Smooth muscle cell (in vitro differentiated cells): ENCODE data around the gene NFYC. TPM values are rescaled to one million over a fixed set of nuclear protein-coding genes. Genes with fewer than 3 reads are reported as not detected.

Source experiments
- DNase-seq: peaks from one replicate; lab custom pipeline; 2025; ENCODE audit not compliant: unreplicated experiment; lab: John Stamatoyannopoulos, UW
- H2AFZ ChIP-seq: fragments of 200-600 bp; sonication (generic); 2 replicates; pipeline ENCODE4 v1.6.0; 2016; ENCODE audit warnings: antibody characterized with exemption, low read depth, mild to moderate bottlenecking
- H3F3A ChIP-seq: fragments of 200-600 bp; sonication (generic); 2 replicates; pipeline ENCODE4 v1.6.0; 2017; ENCODE audit warnings: antibody characterized with exemption, low read depth
- H3K27ac ChIP-seq: fragments of 200-600 bp; sonication (generic); 2 replicates; pipeline ENCODE4 v1.5.1; 2016; ENCODE audit warnings: low read depth, mild to moderate bottlenecking
- H3K27me3 ChIP-seq: fragments of 200-600 bp; sonication (generic); 2 replicates; pipeline ENCODE4 v1.6.1; 2016; ENCODE audit warnings: low read depth, mild to moderate bottlenecking
- H3K36me3 ChIP-seq: fragments of 200-600 bp; sonication (generic); 2 replicates; pipeline ENCODE4 v1.5.1; 2016; ENCODE audit warnings: low read depth
- H3K4me1 ChIP-seq: fragments of 200-600 bp; sonication (generic); 2 replicates; pipeline ENCODE4 v1.5.1; 2016; ENCODE audit warnings: low read depth
- H3K4me2 ChIP-seq: fragments of 200-600 bp; sonication (generic); 2 replicates; pipeline ENCODE4 v1.6.0; 2016; ENCODE audit warnings: mild to moderate bottlenecking
- H3K4me3 ChIP-seq: fragments of 200-600 bp; sonication (generic); 2 replicates; pipeline ENCODE4 v1.5.1; 2016; ENCODE audit warnings: mild to moderate bottlenecking
- H3K79me2 ChIP-seq: fragments of 200-600 bp; sonication (generic); 2 replicates; pipeline ENCODE4 v1.6.0; 2016; ENCODE audit warnings: low read depth, mild to moderate bottlenecking
- H3K9ac ChIP-seq: fragments of 200-600 bp; sonication (generic); 2 replicates; pipeline ENCODE4 v1.6.0; 2016; ENCODE audit warnings: low read depth
- H3K9me3 ChIP-seq: fragments of 200-600 bp; sonication (generic); replicated peaks from 2 replicates; pipeline ENCODE4 v1.5.1; 2016; ENCODE audit warnings: low read depth
- H4K20me1 ChIP-seq: fragments of 200-600 bp; sonication (generic); 2 replicates; pipeline ENCODE4 v1.6.0; 2016; ENCODE audit warnings: low read depth
- WGBS: methylation state at CpG from one replicate; pipeline ENCODE4 v1.1.7; 2016; ENCODE audit warnings: low lambda C conversion rate; 5-methylcytosine and 5-hydroxymethylcytosine counted together
- polyA plus RNA-seq: library from polyadenylated mRNA; unstranded; fragments of >200 nt; fragmentation: Nextera tagmentation; extraction: Ambion mirVana; gene quantifications from 2 replicates; pipeline ENCODE4 v1.2.1, GENCODE V29; 2016
- total RNA-seq: library from RNA; depleted of rRNA; stranded (reverse); fragments of >200 nt; gene quantifications from 2 replicates; pipeline ENCODE4 v1.2.3, GENCODE V29; 2014
- TF ChIP-seq, protein P1 (sequence below): fragments of 200-600 bp; sonication (generic); IDR thresholded peaks from 2 replicates; pipeline ENCODE4 v1.5.1; 2017; ENCODE audit warnings: borderline replicate concordance, mild to moderate bottlenecking, antibody characterized with exemption; ENCODE audit not compliant: insufficient read depth, poor library complexity, severe bottlenecking

The NFYC gene
- total and polyA plus RNA-seq, 2 experiments from 2014 or later = 18.1 to 28.6 TPM

DNA sequence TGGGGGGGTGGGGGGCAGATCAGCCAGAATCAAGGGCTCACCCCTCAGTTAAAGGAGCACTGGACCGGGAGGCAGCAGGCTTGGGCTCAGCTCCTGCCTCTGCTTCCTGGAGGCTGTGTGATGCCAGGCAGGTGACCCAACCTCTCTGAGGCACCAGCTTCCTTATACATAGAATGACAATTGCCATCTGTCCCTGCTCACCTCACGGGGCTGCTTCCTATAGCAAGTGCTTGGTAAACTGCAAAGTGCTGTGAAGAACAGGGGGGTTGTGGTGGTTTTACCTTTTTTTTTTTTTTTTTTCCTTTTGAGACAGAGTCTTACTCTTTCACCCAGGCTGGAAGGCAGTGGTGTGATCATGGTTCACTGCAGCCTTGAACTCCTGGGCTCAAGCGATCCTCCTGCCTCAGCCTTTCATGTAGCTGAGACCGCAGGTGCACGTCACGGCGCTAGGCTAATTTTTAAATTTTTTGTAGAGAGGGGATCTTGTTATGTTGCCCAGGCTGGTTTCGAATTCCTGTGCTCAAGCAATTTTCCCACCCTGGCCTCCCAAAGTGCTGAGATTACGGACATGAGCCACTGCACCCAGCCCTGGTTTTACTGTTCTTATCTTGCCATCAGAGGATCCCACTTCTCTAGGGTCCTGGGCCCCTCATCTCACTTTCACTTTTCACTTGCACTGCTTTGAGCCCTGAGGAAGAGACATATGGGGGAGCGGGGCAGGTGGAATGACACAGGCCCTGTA, 103.6 kb downstream of the NFYC start:
- no peak overlapping the region for H3K4me3 ChIP-seq
- no peaks in the 10 kb centered on the region for H4K20me1 ChIP-seq
- H3K9ac ChIP-seq = no peak overlapping the region
- H3F3A ChIP-seq = no peaks in the 10 kb centered on the region
- DNase-seq = no peak
- no peaks in the 10 kb centered on the region for H3K4me1 ChIP-seq
- no peaks in the 10 kb centered on the region for H3K79me2 ChIP-seq
- WGBS = 89% methylated on average over 10 of the region's 10 CpGs
- H3K27me3 ChIP-seq = peaks cover 17% of the 10 kb centered on the region
- no peak overlapping the region for H2AFZ ChIP-seq
- no peak overlapping the region for H3K4me2 ChIP-seq
- no peak overlapping the region for H3K27ac ChIP-seq
- H3K9me3 ChIP-seq = no peaks in the 10 kb centered on the region
- TF ChIP-seq, protein P1, sequence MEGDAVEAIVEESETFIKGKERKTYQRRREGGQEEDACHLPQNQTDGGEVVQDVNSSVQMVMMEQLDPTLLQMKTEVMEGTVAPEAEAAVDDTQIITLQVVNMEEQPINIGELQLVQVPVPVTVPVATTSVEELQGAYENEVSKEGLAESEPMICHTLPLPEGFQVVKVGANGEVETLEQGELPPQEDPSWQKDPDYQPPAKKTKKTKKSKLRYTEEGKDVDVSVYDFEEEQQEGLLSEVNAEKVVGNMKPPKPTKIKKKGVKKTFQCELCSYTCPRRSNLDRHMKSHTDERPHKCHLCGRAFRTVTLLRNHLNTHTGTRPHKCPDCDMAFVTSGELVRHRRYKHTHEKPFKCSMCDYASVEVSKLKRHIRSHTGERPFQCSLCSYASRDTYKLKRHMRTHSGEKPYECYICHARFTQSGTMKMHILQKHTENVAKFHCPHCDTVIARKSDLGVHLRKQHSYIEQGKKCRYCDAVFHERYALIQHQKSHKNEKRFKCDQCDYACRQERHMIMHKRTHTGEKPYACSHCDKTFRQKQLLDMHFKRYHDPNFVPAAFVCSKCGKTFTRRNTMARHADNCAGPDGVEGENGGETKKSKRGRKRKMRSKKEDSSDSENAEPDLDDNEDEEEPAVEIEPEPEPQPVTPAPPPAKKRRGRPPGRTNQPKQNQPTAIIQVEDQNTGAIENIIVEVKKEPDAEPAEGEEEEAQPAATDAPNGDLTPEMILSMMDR = no peak
- no peaks in the 10 kb centered on the region for H3K36me3 ChIP-seq

- no peaks in the 10 kb centered on the region for H3K9me3 ChIP-seq
- no peak overlapping the region for H3K4me3 ChIP-seq
- no peak overlapping the region for H3K27ac ChIP-seq
- no peaks in the 10 kb centered on the region for H4K20me1 ChIP-seq
- H2AFZ ChIP-seq = no peak overlapping the region
- 79% methylated on average over 13 of the region's 13 CpGs for WGBS
- no peaks in the 10 kb centered on the region for H3K79me2 ChIP-seq
- H3K4me1 ChIP-seq = peaks cover 5% of the 10 kb centered on the region
- H3K27me3 ChIP-seq = peaks cover 22% of the 10 kb centered on the region
- TF ChIP-seq, protein P1 = no peak
- DNase-seq = no peak
- no peak overlapping the region for H3K9ac ChIP-seq
- no peaks in the 10 kb centered on the region for H3K36me3 ChIP-seq
- no peak overlapping the region for H3K4me2 ChIP-seq
- no peaks in the 10 kb centered on the region for H3F3A ChIP-seq
Measured at GRCh38 chr1:40795811-40796586, 104.5 kb downstream of the NFYC start.

- Histone ChIP-seq H4K20me1 (no peaks in the 10 kb centered on the region), H3K4me1 (peaks cover 16% of the 10 kb centered on the region), H3F3A (no peaks in the 10 kb centered on the region), H3K27me3 (peaks cover 17% of the 10 kb centered on the region), H2AFZ (no peak overlapping the region), H3K27ac (no peak overlapping the region), H3K36me3 (no peaks in the 10 kb centered on the region), H3K9ac (no peak overlapping the region), H3K79me2 (no peaks in the 10 kb centered on the region), H3K4me2 (no peak overlapping the region), H3K4me3 (no peak overlapping the region), H3K9me3 (no peaks in the 10 kb centered on the region)
- 84% methylated on average over 9 of the region's 9 CpGs for WGBS
- no peak for DNase-seq
- TF ChIP-seq, protein P1 = no peak
Measured at GRCh38 chr1:40796939-40797667, 105.6 kb downstream of the NFYC start.
